Mammary epithelial cell (primary cell): Measurements from ENCODE around the gene BSN.

Experiments
- EZH2 ChIP-seq: IDR thresholded peaks from 2 replicates; pipeline ENCODE4 v1.6.1; 2012; ENCODE audit warnings: low read length, inconsistent platforms, borderline replicate concordance
- TF ChIP-seq, protein P1 (sequence below), 2 donors: IDR thresholded peaks in 1 of 2; conservative IDR thresholded peaks in 1 of 2; 2 replicates each; pipeline ENCODE4 v1.5.1; 2011 to 2012; ENCODE audit warnings: inconsistent platforms in 2 of 2, low read length in 2 of 2, mild to moderate bottlenecking in 2 of 2, control low read depth in 1 of 2, low read depth in 1 of 2; ENCODE audit not compliant: insufficient read depth in 1 of 2; ENCODE audit errors: extremely low read depth in 1 of 2

DNA sequence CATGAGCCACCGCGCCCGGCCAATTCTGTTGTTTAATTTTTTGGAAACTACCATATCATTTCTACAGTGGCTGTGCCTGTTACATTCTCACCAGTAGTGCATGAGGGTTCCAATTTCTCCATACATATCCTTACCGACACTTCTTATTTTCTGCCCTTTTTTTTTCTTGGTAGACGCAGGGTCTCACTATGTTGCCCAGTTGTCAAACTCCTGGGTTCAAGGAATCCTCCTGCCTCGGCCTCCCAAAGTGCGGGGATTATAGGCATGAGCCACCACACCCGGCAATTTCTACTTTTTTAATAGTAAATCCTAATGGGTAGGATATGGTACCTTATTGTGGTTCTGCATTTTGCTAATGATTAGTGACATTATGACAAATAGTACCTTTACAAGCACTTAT, 155.6 kb downstream of the BSN start:
- no peak for TF ChIP-seq EZH2
- TF ChIP-seq, protein P1, sequence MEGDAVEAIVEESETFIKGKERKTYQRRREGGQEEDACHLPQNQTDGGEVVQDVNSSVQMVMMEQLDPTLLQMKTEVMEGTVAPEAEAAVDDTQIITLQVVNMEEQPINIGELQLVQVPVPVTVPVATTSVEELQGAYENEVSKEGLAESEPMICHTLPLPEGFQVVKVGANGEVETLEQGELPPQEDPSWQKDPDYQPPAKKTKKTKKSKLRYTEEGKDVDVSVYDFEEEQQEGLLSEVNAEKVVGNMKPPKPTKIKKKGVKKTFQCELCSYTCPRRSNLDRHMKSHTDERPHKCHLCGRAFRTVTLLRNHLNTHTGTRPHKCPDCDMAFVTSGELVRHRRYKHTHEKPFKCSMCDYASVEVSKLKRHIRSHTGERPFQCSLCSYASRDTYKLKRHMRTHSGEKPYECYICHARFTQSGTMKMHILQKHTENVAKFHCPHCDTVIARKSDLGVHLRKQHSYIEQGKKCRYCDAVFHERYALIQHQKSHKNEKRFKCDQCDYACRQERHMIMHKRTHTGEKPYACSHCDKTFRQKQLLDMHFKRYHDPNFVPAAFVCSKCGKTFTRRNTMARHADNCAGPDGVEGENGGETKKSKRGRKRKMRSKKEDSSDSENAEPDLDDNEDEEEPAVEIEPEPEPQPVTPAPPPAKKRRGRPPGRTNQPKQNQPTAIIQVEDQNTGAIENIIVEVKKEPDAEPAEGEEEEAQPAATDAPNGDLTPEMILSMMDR (conservative IDR thresholded peaks at IDR 0.05 in 1 of 2, IDR thresholded peaks at IDR 0.05 in 1 of 2; ENCODE audit: extremely low read depth in 1 of 2, insufficient read depth in 1 of 2, low read depth in 1 of 2, low read length in 2 of 2): no peak
